ENCODE measurements around the gene STEAP2. TPM values are rescaled to one million over a fixed set of nuclear protein-coding genes. Genes with fewer than 3 reads are reported as not detected.

The STEAP2 gene
- polyA plus RNA-seq, 3 donors: not detected

- Histone ChIP-seq H3K79me2 (ENCODE audit: insufficient read depth, low read length) (no peaks in the 10 kb centered on the region), H3K9ac (ENCODE audit: insufficient read depth, low read length, poor library complexity, severe bottlenecking) (no peak overlapping the region), H3K4me1 (ENCODE audit: control insufficient read depth in 1 of 2, insufficient read depth in 2 of 2, low read length in 2 of 2) (peaks cover 10 to 19% of the 10 kb centered on the region in 2 donors), H3K27ac (ENCODE audit: low read depth in 1 of 2, low read length in 2 of 2) (no peak overlapping the region), H3K27me3 (ENCODE audit: control insufficient read depth in 2 of 2, insufficient read depth in 2 of 2, low read length in 2 of 2) (peaks cover 19 to 36% of the 10 kb centered on the region in 2 donors), H3K9me3 (replicated peaks in 1 of 2; ENCODE audit: control insufficient read depth in 1 of 2, insufficient read depth in 1 of 2, low read length in 2 of 2) (no peaks in the 10 kb centered on the region), H4K20me1 (ENCODE audit: insufficient read depth, low read length) (no peaks in the 10 kb centered on the region), H3K4me3 (replicated peaks in 1 of 3; ENCODE audit: low read depth in 2 of 3, low read length in 3 of 3) (no peak overlapping the region), H2AFZ (ENCODE audit: insufficient read depth, low read depth, low read length, poor library complexity, severe bottlenecking) (no peak overlapping the region), H3K36me3 (replicated peaks in 1 of 2; ENCODE audit: control insufficient read depth in 1 of 2, insufficient read depth in 2 of 2, low read length in 2 of 2) (no peaks in the 10 kb centered on the region), H3K4me2 (replicated peaks; ENCODE audit: extremely low read depth, low read length, poor library complexity, severe bottlenecking) (no peak overlapping the region)
- H3K27me3 Mint-ChIP-seq (ENCODE audit: low read depth in 3 of 3): peaks cover 32 to 47% (median 39%) of the 10 kb centered on the region in 3 donors
- H3K4me1 Mint-ChIP-seq: peaks cover 21% of the 10 kb centered on the region
- no peak for DNase-seq
- TF ChIP-seq CTCF (IDR thresholded peaks at IDR 0.05): no peak
- no CpG with 5 or more reads among the region's 3 CpGs for WGBS (ENCODE audit: insufficient coverage)
- peaks cover 0 to 6% (median 0%) of the 10 kb centered on the region in 7 donors for H3K9me3 Mint-ChIP-seq
- intact Hi-C loops (cut with micrococcal nuclease): loop anchor here (10.0 kb wide), 1 partner anchor 96 kb away; the partner anchor contains the start of gene GTPBP10 (in 2 of the 2)
- no peak overlapping the region for H3K4me3 Mint-ChIP-seq
- H3K36me3 Mint-ChIP-seq: peaks cover 0 to 2% of the 10 kb centered on the region in 2 donors
- no peak overlapping the region for H3K27ac Mint-ChIP-seq
These were observed 37.2 kb downstream of the STEAP2 start for GRCh38 chr7:90248706-90249105.

GRCh38 chr7:90250601-90251303 lies 39.2 kb downstream of the STEAP2 start:
- Histone ChIP-seq H3K4me1 (ENCODE audit: control insufficient read depth in 1 of 2, insufficient read depth in 2 of 2, low read length in 2 of 2) (peaks cover 1 to 3% of the 10 kb centered on the region in 2 donors), H3K27ac (ENCODE audit: low read depth in 1 of 2, low read length in 2 of 2) (no peak overlapping the region), H3K79me2 (ENCODE audit: insufficient read depth, low read length) (no peaks in the 10 kb centered on the region), H3K9me3 (replicated peaks in 1 of 2; ENCODE audit: control insufficient read depth in 1 of 2, insufficient read depth in 1 of 2, low read length in 2 of 2) (no peaks in the 10 kb centered on the region), H2AFZ (ENCODE audit: insufficient read depth, low read depth, low read length, poor library complexity, severe bottlenecking) (no peak overlapping the region), H3K4me2 (replicated peaks; ENCODE audit: extremely low read depth, low read length, poor library complexity, severe bottlenecking) (no peak overlapping the region), H4K20me1 (ENCODE audit: insufficient read depth, low read length) (no peaks in the 10 kb centered on the region), H3K4me3 (replicated peaks in 1 of 3; ENCODE audit: low read depth in 2 of 3, low read length in 3 of 3) (no peak overlapping the region), H3K36me3 (replicated peaks in 1 of 2; ENCODE audit: control insufficient read depth in 1 of 2, insufficient read depth in 2 of 2, low read length in 2 of 2) (no peaks in the 10 kb centered on the region), H3K9ac (ENCODE audit: insufficient read depth, low read length, poor library complexity, severe bottlenecking) (no peak overlapping the region), H3K27me3 (ENCODE audit: control insufficient read depth in 2 of 2, insufficient read depth in 2 of 2, low read length in 2 of 2) (peaks cover 14 to 16% of the 10 kb centered on the region in 2 donors)
- intact Hi-C loops (cut with micrococcal nuclease): no loop called here
- Mint-ChIP-seq H3K27ac (no peak overlapping the region), H3K4me3 (no peak overlapping the region), H3K36me3 (no peaks in the 10 kb centered on the region), H3K27me3 (ENCODE audit: low read depth in 3 of 3) (peaks cover 12 to 29% (median 20%) of the 10 kb centered on the region in 3 donors), H3K4me1 (peaks cover 6% of the 10 kb centered on the region), H3K9me3 (peaks cover 0 to 5% (median 0%) of the 10 kb centered on the region in 7 donors)
- no peak for TF ChIP-seq CTCF (IDR thresholded peaks at IDR 0.05)
- no peak for DNase-seq
- WGBS (ENCODE audit: insufficient coverage): 100% methylated on average over 1 of the region's 3 CpGs
